GM19238 (cell line): ENCODE data around the gene SLC6A18.

Experiments used
- DNase-seq: peaks from one replicate; pipeline ENCODE4 v3.0.0; 2011; ENCODE audit warnings: low spot score; ENCODE audit not compliant: insufficient read length

Gene SLC6A18, protein sequence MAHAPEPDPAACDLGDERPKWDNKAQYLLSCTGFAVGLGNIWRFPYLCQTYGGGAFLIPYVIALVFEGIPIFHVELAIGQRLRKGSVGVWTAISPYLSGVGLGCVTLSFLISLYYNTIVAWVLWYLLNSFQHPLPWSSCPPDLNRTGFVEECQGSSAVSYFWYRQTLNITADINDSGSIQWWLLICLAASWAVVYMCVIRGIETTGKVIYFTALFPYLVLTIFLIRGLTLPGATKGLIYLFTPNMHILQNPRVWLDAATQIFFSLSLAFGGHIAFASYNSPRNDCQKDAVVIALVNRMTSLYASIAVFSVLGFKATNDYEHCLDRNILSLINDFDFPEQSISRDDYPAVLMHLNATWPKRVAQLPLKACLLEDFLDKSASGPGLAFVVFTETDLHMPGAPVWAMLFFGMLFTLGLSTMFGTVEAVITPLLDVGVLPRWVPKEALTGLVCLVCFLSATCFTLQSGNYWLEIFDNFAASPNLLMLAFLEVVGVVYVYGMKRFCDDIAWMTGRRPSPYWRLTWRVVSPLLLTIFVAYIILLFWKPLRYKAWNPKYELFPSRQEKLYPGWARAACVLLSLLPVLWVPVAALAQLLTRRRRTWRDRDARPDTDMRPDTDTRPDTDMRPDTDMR

DNA sequence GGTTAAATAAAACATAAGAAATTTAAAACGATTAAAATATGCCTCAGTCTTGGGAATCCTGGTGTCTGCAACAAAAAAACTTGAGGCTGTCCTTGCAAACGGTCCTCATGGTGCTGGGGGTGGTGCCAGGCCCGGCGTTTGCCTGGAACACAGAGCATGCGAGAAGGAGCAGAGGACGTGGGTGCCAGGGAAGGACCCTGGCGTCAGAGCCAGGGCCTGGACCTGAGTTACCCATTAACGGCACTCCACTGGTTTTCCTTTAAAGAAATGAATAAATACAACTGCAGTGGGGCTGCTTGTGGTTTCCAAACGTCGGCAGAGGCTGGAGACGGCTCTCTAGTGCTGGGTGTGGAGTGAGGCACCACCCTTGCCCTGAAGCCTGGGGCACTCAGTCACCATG is at the start of gene SLC6A18:
Gene SLC6A18 (plus strand): TSS at position 301 of the 400 bp plus-strand sequence. CDS start 97 bp downstream, at position 398.
- no peak for DNase-seq

DNA sequence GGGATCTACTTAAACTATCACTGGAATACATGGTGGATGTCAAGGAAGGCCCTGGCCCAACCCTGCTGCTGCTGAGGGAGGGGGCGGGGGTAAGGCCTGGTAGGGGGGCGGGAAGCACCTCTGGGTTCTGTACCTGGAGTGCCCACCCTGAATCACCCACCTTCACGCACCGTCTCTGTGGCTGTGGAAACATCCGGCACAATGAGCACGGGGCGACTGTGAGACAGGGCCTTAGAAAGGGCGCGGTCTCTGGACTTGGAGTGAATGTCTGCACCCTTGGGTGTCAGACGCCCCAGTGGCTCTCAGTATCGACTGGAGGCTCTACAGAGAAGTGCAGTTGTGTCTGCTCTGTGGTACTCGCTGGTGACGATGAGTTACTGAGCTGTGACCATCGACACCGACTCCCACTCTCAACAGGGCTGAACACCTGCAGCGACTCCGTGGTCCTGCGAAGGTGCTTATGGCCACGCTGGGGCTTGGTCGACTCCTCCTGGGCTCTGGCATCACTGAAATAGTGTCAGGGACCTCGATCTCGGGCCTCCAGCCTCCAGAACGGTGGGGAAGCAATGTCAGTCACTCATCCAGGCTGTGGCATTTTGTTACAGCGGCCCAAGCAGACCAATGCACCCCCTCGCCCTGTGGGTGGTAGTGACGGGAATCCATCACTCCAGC is 49.2 kb upstream of the SLC6A18 start:
- DNase-seq, result no peak

DNA sequence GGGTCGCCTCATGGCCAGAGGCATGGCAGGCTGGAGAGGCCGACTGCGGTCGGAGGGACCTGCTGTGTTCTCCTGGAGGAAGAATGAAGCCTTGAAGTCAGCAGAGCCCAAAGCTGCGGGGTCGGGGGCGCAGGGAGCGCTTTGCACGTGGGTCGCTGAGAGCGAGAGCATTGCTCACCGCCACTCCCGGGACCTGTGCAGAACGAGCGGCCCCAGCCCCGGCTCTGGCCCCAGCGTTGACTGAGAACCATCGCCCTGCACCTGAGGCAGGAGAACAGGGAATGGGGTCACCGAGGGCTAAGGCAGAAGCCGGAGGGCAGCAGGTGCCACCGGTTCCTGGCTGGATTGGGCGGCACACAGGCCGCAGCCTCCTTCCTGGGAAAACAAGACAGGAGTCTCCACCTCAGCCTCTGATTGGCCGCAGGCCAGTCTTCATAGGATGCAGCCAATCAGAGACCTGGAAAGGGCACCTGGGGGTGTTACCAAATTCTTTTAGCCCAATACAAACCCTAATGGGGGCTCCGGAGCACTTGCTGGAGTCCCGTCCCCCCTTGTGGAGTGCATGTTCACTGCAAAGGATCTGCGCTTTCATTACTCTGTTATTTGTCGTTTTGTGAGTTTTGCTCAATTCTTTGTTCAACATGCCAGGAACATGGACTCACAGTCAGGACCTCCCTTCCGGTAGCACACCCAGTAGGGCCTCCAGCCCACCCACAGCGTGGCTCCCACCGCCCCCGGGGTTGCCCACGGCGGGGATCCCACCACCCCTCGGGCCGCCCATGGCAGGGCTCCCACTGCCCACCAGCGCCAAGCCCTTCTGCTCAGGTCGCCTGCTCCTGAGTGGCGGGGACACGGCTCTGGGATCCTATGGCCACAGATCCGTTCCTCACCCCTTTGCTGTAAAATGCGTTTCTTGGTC is 48.4 kb upstream of the SLC6A18 start:
- no peak for DNase-seq

DNA sequence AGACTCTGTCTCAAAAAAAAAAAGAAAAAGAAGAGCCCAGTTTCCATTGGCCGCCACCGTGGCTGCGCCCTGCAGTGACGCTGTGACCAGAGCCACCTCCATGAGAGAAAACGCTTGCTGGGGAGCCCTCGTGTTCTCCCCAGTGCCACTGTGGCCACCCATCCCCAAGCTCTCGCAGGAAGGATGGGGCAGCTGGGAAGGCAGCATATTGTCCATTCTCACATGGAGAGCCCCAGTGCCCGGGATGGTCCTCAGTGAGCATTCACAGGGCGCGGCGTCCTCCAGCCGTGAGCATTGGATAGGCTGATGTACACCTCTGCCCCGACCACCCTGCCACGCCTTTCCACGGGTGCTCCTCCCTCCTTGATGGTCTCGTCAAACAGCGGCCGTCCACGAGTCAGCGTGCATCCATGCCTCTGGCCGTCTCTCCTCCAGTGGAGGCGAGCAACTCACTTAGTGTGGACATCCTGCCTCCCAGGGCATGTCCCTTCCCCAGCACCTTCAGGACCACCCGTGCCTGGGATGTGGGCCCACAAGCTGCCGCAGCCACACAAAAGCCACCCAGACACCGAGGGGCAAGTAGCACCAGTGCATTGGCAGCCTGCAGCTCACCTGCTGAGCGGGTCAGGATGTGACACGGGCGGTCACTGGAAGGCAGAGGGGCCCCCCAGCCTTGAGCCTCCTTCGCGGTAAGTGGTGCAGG is 47.2 kb upstream of the SLC6A18 start:
- DNase-seq, result no peak

DNA sequence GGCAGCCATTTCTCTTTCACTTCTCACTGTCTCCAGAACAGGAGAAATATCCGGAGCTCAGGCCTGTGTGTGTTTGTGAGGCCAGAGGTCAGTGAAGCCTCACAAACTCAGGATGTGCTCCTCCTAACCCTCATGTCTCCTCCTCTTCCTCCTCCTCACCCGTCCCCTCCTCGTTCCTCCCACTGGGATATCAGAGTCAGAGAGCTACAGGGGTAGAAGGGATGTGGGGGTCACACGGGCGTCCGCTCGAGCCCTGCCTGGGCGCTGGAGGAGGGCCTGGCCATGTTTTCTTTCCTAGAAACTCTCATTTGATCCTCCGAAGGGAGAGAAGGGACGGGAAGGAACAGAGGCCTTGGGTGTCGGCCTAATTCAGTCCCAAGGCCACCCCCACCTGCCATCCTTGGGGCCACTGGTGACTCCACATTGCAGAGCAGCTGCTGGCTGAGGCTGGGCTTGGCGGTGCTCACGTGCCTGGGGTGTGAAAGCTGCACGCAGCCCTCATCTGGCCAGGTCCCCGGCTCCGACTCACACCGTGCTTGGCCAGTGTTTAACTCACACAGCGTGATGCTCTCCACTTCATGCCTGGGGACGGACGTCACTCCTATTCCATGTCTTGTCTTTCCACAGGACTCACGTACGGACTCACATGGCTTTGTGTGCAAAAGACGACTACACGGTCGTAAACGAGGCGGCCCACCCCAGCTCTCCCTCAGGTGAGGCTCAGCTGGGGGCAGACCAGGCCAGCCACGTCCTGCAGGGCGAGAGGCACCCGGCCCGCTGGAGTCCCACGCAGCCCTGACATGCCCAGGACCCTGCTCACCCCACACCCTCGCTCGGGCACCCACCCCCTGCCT is 46.4 kb upstream of the SLC6A18 start:
- DNase-seq, result no peak

DNA sequence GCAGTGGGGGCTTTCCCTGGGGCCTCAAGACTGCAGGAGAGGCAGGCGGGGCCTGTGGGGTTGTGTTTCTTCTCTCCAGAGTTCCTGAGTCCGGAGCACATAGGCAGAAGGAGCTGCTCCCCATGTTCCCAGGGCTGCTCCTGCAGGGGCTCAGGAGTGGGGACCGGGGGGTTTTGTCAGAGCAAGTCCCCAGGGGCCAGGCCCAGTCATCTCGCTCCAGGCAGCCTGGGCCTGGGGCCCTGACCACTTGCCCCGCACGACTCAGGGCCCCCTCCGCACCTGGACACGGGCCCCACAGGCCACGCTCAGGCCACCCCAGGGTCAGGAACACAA is 45.8 kb upstream of the SLC6A18 start:
- DNase-seq, result no peak

DNA sequence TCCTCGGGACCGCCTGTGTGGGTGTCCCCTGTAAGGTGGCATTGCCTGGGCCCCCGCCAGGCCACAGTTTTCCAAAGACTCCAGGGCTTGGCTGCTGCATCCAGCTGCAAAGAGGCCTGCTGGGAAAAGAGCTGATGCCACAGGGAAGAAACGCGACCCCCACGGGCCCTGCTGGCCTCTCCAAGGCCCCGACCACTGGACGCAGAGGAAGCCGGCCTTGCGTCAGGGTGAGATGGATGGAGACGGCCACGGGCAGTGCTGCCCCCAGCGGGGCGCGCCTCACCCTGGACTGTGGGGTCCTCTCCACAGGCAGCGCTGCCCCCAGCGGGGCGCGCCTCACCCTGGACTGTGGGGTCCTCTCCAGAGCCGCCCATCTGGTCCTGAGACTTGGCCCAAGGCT is 45.1 kb upstream of the SLC6A18 start:
- no peak for DNase-seq

DNA sequence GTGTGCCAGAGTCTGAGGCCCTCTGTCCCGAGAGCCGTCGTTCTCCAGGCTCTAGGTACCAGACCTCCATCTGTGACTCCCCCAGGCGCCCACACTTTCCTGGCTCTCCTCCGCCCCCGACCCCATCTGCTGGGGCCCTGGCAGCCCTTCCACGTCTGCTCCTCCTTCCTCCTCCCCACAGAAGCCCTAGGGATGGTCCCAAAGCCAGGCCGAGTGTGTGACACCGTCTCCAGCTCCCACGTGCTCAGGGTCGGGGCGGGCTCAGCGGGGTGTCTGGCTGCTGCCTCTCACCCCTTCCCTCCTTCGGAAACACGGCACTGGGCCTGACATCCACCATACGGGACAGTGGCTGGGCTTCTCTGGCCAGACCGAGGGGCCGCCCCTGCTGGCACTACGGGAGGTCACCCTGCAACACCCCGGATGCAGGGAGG is 44.3 kb upstream of the SLC6A18 start:
- DNase-seq, result no peak

DNA sequence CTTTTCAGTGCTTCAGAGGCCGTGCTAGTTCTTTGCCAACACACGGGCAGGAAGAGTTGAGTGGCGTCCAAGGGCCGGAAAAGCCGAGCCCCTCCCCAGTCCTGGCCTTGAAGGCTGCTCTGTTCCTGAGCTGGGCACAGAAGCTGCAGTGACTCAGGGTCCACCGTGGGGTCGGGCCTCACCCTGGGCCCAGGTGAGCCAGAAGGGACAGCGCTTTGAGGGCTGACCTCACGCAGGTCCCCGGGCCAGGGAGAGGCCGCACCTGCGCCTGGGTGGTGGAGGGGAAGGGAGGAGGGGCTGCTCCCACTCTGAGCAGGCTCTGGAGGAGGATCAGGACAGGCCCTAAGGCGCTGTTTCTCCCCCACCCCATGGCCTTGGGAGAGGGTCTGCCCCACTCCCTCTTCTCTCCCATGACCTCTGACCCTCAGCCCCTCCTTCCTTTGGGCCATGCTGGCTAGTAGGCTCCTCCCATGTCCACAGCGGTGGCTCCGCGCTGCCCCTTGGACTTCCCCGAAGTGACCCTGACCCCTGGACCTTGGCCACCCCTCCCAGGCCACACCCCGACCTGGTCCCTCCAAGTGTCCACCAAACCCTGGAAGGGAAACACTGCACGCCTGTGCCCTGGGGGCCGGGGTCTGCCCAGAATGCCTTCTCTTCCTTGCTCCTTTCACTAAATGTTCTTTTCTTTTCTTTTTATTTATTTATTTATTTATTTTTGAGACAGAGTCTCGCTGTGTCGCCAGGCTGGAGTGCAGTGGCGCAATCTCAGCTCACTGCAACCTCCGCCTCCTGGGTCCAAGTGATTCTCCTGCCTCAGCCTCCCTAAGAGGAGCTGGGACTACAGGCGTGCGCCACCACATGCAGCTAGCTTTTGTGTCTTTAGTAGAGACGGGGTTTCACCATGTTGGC is 43.5 kb upstream of the SLC6A18 start:
- no peak for DNase-seq

DNA sequence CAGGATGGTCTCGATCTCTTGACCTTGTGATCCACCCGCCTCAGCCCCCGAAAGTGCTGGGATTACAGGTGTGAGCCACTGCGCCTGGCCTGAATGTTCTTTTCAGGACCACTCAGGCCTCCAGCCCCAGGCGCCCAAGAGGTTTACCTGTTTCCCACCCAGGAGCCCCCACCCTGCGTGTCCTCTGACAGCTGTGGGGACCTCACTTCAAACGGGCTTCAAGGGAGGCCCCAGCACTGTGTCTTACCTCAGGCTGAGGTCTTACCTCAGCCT is 42.9 kb upstream of the SLC6A18 start:
- DNase-seq, result no peak

DNA sequence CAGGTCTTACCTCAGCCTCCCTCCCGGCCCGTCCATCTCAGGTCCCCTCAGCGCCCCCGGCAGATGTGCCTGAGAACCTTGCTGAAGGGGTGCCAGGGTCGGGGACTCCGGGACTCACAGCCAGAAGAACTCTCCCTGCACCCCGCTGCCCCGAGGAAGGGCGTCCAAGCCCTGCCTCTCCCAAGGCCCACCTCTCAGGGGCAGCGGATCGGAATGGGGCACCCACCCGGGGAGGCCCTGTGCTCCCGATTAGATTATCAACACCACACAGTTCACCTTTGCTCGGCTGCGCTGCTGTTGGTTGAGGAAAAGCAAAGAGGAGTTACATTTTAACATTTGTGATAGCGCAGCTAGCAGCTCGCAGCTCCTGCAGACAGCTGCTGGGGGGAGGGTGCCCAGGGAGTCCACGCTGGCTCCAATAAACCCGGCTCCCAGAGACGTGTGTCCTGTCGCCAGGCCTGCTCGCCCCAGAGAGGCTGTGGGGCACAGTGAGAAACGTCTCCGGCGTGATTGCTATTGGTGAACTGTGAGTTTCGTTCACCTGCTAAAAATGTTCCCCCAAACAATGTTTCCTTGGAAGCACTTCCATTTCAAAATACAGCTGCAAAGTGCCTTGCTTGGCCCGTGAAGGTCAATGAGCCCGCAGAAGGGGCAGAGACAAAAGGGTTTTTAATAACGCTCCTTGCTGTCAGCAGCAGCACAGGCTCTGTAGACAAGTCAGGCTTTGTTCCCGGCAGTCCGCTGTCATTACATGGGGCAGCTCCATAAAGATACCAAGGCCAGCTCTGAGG is 42.4 kb upstream of the SLC6A18 start:
- no peak for DNase-seq

DNA sequence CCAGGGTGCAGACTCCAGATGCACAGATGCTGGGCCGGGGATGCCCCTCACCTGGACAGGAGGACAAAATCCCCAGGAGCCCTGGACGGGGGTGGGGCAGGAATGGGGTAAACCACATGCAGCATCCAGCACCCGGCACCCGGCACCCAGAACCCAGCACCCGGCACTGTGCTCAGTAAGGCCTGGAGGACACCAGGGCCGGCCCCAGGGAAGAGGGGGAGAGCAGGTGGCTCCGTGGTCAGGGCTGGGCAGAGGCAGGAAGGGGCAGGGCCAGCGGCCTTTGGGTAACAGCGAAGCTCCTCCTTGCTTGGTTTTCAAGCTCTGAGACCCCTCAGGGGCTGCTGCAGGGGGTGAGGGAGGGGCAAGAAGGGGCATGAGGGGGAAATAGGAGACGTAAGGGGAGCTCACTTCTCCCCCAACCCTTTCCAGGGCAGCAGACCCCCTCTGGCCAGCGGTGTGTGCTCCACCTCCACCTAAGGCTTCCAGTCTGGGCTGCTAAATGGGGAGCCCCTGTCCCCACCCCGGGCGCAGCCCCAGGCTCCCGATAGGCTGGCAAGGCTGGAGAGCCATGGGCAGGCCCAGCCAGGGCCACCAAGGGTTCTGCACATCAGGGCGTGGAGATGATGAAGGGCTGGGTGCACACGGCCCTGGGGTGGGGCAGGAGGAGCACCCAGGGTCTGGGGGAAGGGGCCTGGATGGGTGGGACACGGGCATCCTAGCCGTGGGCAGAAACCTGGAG is 41.6 kb upstream of the SLC6A18 start:
- no peak for DNase-seq

DNA sequence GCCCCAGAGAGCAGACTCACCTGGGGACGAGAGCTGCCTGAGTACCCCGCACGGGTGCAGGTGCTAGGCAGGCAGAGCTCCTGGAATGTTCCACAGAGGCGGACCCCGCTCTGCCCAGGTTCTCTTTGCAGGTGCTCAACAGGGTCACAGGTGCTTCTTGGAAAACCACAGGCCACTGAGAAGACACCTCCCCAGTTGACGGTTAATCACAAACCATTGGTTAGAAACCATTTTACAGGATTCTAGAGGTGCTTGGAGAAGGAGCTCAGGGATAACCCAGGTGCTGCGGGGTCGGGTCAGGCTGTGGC is 41.1 kb upstream of the SLC6A18 start:
- no peak for DNase-seq

DNA sequence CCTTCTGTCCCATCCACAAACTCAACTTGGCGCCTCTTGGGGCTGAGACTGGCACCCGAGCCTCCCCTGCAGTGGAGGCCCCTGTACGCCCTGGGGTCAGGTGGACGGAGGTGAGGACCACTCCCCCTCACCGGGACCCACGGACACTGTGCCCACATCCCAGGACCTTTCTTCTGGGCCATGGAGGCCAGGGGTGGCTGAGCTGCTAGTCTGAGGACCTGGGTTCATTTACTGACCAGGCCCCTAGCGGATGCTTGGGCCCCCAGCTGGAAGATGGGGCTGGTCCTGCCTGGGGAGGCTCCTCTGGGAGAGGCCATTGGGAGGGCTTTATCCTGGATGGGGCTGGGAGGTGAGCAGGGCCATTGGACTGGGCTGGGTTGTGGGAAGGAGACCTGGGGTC is 40.7 kb upstream of the SLC6A18 start:
- no peak for DNase-seq

DNA sequence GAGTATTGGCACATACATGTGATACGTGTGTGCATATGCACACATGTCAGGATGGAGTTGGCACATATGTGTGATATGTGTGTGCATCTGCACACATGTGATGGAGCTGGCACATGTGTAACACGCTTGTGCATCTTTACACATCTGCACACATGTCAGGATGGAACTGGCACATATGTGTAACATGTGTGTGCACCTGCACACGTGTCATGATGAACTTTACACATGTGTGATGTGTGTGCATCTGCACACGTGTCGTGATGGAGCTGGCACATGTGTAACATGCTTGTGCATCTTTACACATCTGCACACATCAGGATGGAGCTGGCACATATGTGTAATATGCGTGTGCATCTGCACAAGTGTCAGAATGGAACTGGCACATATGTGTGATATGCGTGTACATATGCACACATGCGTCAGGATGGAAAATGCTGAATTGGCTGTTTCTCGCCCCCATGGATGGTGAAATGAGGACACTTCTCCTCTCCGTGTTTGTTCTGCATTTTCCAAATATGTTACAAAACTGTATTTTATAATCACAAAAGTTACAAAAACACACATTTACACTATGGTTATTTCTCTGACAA is 40.0 kb upstream of the SLC6A18 start:
- DNase-seq, result no peak

DNA sequence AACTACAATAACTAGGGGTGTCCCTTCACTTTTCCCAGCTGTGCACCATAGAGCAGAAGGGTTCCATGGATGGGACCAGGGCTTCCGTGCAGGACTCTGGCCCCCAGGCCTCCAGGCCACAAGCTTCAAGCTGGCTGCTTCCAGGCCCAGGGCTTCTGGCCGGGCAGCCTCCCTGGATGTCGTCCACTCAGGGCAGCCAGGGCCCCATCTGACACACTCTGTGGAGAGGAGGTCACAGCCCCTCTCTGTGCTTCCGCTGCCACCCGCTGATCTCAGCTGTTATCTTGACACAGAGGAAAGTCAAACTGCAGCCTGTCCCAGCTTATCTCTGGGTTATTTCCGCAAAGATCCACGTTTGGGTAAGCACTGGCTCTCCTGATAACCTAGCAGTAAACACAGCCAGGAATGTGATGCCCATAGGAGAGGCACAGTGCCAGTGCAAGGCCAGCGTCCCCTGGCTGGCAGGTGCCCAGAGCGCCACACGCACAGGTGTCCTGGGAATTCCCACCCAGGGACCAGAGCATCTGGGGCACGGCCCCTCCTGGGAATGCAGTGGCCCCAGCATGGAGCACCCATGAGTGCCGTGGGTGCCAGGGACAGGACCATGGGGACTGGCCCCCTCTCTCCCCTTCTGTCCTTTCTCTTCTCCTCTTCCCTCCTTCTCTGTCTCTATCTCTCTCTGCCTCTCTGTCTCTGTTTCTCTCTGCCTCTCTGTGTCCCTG is 39.4 kb upstream of the SLC6A18 start:
- DNase-seq, result no peak
